NCI-H1092 (cell line): ENCODE measurements around the gene OLFML1.
A peak's percentile ranks its signal among the peaks of the same experiment; 100 is the strongest.

Source experiments
- DNase-seq: peaks from one replicate; lab custom pipeline; 2025; lab: John Stamatoyannopoulos, UW

Gene OLFML1

GRCh38 chr11:7485186-7486097, at the start of gene OLFML1:
Gene OLFML1 (plus strand): TSS chr11:7485506. CDS start chr11:7485876, 370 bp downstream.
- no peak for DNase-seq

DNA sequence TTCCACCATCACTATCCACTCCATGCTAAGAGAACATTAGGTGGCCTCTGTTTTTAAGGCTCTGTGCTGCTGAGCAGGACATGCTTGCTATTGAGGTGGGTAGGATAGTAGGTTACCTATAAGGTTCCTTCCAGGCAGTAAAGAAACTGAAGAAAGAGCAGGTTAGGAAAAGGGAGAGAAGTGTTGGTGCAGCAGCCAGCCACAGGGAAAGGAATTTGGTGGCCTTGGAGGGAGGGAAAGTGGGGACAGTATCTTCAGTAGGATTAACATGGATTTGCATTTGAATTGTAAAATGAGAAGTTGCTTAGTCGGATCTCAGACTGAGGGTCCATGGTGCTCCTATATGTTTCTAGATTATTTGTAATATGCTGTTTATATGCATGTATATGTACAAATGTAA, 49.2 kb upstream of the OLFML1 start:
- no peak for DNase-seq

DNA sequence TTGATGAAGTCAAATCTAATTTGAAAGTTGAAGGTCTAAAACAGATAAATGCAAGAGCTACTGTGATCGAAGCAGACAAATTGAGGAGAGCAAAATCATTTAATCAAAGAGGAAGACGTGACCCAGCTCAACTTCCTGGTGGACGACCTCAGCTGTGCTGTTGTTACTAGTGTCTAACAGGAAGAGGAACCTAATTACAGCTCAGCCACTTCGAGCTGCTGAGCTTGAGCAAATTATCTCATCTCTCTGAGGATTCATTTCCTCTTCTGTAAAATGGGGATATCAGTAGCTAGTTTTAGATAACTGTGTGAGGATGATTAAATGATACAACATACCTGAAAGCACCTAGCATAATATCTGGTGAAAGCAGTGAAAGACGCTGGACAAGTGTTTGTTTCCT, 48.6 kb upstream of the OLFML1 start:
- no peak for DNase-seq

DNA sequence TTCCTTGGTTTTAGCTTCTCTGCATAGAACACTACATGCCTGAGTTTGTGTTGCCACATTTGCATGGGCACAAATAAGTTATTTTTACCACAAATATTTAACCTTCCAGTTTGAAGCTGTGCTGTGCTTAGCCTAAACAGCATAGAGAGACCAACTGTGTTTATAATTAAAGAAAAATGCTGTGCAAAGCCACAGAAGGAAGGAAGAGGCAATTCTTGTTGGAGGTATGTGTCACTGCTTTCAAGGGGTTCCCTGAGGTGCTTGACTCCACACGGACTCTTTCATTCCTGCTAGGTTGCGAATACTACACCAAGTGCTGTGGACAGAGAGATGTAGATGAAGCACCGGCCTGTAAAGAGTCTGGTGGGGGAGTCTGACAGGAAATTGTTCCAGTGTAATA, 47.6 kb upstream of the OLFML1 start:
- DNase-seq = no peak

GRCh38 chr11:7439746-7440320, 45.5 kb upstream of the OLFML1 start:
- no peak for DNase-seq

- DNase-seq = peak; percentile 55
Observed at GRCh38 chr11:7442588-7443215, 42.6 kb upstream of the OLFML1 start.

- no peak for DNase-seq
Observed at GRCh38 chr11:7444091-7444981, 41.0 kb upstream of the OLFML1 start.

DNA sequence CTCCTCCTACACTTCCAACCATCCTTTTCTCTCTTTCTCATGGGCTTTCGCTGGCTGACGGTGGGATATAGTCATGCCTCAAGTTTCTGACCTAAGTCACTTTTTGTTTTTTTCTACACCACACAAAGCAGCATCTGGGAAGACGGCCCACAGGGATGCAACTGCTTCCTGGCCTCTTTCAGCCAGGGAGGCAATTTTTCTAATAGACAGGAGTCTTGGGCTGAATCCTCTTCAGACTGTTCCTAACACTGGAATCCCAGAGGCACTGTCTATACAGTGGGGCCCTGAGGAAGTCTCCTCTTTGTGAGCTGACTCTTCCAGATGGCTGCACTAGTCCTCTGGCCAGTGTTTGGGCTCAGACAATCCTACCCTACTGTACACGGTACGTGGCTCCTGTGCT, 39.7 kb upstream of the OLFML1 start:
- DNase-seq = no peak

- no peak for DNase-seq
Observed at GRCh38 chr11:7448201-7448600, 37.1 kb upstream of the OLFML1 start.

GRCh38 chr11:7449211-7449840, 36.0 kb upstream of the OLFML1 start:
- DNase-seq = no peak

- DNase-seq = no peak
Observed at GRCh38 chr11:7449841-7450214, 35.5 kb upstream of the OLFML1 start.

DNA sequence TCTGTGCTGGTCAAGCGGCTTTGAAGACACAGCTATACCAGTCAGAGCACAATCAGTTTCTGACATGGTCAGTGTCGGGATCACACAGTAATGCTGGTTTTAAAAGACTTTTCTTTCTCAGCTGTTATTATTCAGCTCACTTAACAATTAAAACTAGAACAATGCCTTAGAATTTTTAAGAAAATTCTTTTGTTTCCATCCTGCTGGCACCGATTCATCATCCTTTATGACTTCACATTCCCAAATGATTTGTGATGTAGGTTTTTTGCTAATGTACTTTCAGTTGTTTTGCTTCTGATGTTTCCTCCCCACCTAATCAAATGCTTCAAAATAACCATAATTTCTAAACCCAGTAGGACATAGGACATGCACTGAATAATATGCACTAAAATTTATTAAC, 34.5 kb upstream of the OLFML1 start:
- no peak for DNase-seq

- DNase-seq = no peak
Observed at GRCh38 chr11:7451520-7451919, 33.8 kb upstream of the OLFML1 start.

DNA sequence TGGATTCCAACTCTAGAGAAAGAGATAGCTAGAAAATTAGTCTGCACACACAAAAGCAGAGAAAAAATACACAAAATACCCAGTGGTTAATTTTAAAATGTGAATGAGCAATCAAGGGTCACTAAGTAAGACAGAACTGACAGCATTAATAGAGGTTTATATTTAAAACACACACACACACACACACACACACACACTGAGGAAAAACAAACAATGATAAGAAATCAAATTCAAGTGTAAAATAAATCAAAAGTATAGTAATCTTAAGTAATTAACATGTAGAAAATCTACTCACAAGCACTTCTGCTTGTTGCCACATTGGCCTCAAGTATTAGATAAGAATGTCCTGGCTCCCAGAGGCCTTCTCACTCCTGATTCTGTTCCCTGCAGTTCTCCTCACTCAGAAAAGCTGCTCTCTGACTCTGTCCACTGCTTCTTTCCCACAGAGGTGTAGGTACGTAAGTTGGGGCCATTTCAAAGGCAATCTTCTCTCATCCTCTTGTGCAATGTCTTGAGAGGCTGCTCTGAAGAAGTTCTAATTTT, 33.3 kb upstream of the OLFML1 start:
- DNase-seq = no peak

DNA sequence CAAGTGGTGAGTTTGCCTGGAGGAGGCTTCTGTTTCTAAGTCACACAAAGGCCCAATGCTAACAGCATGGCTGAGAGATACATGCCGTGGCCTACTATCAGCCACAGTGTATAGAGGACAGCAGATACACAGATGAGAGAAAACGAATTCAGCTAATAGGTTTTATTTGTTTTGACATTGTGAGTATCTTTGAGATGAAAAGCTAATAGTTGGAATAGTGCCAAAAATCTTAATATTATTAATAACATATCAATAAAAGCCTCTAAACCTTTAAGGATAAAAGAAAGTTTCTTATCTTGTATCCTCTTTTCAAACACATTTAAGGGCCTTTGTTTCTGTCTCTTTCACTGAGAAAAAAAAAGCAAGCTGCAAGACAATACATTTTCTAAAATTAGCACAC, 30.5 kb upstream of the OLFML1 start:
- no peak for DNase-seq

- no peak for DNase-seq
Observed at GRCh38 chr11:7457211-7457610, 28.1 kb upstream of the OLFML1 start.

- DNase-seq = no peak
Observed at GRCh38 chr11:7462706-7463105, 22.6 kb upstream of the OLFML1 start.

GRCh38 chr11:7467652-7468051, 17.7 kb upstream of the OLFML1 start:
- DNase-seq = no peak

GRCh38 chr11:7469351-7469865, 15.9 kb upstream of the OLFML1 start:
- no peak for DNase-seq

GRCh38 chr11:7471071-7471470, 14.2 kb upstream of the OLFML1 start:
- no peak for DNase-seq

GRCh38 chr11:7473717-7474116, 11.6 kb upstream of the OLFML1 start:
- no peak for DNase-seq
